GM18517 (cell line): ENCODE data around the gene PLXDC1.
"Not testable (repeated sequence)": the region's sequence is repeated elsewhere in the genome, so short reads cannot be mapped to it uniquely, and the experiment has no call there.

Experiments
- ATAC-seq: cut with Tn5 transposase; IDR thresholded peaks from one replicate; pipeline ENCODE4 v1.9.1; 2021; ENCODE audit warnings: mild to moderate bottlenecking, moderate library complexity; ENCODE audit not compliant: unreplicated experiment

Gene PLXDC1

GRCh38 chr17:39071573-39071972, 79.9 kb downstream of the PLXDC1 start:
- ATAC-seq, result no peak

- no peak for ATAC-seq
These were observed 82.2 kb downstream of the PLXDC1 start for GRCh38 chr17:39069114-39069756.

GRCh38 chr17:39064819-39065218, 86.6 kb downstream of the PLXDC1 start:
- no peak for ATAC-seq

- no peak for ATAC-seq
These were observed 87.1 kb downstream of the PLXDC1 start for GRCh38 chr17:39064374-39064773.

GRCh38 chr17:39063681-39064069, 87.8 kb downstream of the PLXDC1 start:
- no peak for ATAC-seq

GRCh38 chr17:39062846-39063680, 88.4 kb downstream of the PLXDC1 start:
- no peak for ATAC-seq

GRCh38 chr17:39058524-39058923, 92.9 kb downstream of the PLXDC1 start:
- ATAC-seq, result no peak

GRCh38 chr17:39057701-39058206, 93.7 kb downstream of the PLXDC1 start:
- no peak for ATAC-seq

- no peak for ATAC-seq
These were observed 97.3 kb downstream of the PLXDC1 start for GRCh38 chr17:39054111-39054645.

- ATAC-seq, result not testable (repeated sequence)
These were observed 99.0 kb downstream of the PLXDC1 start for GRCh38 chr17:39052423-39052822.

- ATAC-seq, result no peak
These were observed 100.3 kb downstream of the PLXDC1 start for GRCh38 chr17:39051001-39051585.

GRCh38 chr17:39045948-39046679, 105.3 kb downstream of the PLXDC1 start:
- ATAC-seq, result no peak

- no peak for ATAC-seq
These were observed 115.4 kb downstream of the PLXDC1 start for GRCh38 chr17:39036009-39036408.

- ATAC-seq, result not testable (repeated sequence)
These were observed 115.9 kb downstream of the PLXDC1 start for GRCh38 chr17:39035578-39035977.

- ATAC-seq, result no peak
These were observed 122.7 kb downstream of the PLXDC1 start for GRCh38 chr17:39028690-39029089.

GRCh38 chr17:39027455-39028035, 123.9 kb downstream of the PLXDC1 start:
- no peak for ATAC-seq

GRCh38 chr17:39026980-39027451, 124.4 kb downstream of the PLXDC1 start:
- no peak for ATAC-seq

- not testable (repeated sequence) for ATAC-seq
These were observed 125.1 kb downstream of the PLXDC1 start for GRCh38 chr17:39026346-39026745.

- no peak for ATAC-seq
These were observed 128.5 kb downstream of the PLXDC1 start for GRCh38 chr17:39022924-39023323.

- not testable (repeated sequence) for ATAC-seq
These were observed 131.4 kb downstream of the PLXDC1 start for GRCh38 chr17:39020037-39020436.
